HCEC 1CT (cell line): ENCODE results near the gene FRMD5.
"Not testable (repeated sequence)": the region's sequence is repeated elsewhere in the genome, so short reads cannot be mapped to it uniquely, and the experiment has no call there.

Experiments used
- DNase-seq: peaks from one replicate; pipeline ENCODE4 v3.0.0-alpha.2; 2017

Gene FRMD5

DNA sequence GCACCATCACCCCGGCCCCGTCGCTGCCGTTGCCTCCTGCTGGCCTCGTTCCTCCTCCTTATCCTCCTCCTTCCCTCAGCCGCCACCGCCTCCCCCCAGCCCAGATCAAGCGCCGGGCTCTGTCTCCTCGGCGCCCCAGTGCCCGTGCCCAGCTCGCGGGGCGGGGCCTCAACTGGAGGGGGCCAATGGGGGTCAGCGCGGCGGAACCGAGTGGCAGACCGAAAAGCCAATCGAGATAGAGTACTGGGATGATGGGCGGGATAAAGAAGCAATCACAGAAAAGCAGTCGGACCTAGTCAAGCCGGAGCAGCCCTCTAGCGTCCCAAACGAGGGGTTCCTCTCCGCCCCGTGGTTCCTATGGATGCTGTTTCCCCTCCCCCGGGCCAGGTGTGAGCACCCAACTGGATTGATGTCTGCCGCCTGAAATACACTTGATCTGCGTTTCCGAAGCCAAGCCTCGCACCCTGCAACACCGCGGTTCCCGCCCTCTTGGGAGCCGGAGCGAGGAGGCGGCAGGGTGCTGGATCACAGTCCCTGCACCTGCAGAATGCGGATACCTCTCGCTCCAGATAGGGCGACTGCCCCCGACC, at the start of gene FRMD5:
TSS of gene FRMD5 (minus strand) at position 121 of the 590 bp plus-strand sequence.
- peak; percentile 92 for DNase-seq

DNA sequence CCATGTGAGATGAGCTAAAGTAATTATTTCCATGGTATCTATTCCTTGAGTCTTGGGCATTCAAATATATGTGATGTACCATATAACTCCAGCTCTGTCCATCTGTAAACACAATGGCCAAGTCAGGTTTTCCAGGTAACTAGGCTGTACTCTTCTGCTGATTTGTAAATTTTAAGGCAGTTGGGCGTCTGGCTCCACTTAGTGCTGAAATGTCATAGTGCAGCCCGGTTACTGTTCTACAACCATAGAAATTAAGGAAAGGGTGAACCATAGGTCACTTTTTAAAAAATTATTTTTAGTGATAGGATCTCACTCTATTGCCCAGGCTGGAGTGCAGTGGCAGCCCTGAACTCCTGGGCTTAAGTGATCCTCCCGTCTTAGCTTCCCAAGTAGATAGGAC, 48.8 kb upstream of the FRMD5 start:
- DNase-seq = peak; percentile 13

GRCh38 chr15:44243141-44243540, 48.1 kb upstream of the FRMD5 start:
- DNase-seq = no peak

- no peak for DNase-seq
Observed at GRCh38 chr15:44231842-44232241, 36.8 kb upstream of the FRMD5 start.

DNA sequence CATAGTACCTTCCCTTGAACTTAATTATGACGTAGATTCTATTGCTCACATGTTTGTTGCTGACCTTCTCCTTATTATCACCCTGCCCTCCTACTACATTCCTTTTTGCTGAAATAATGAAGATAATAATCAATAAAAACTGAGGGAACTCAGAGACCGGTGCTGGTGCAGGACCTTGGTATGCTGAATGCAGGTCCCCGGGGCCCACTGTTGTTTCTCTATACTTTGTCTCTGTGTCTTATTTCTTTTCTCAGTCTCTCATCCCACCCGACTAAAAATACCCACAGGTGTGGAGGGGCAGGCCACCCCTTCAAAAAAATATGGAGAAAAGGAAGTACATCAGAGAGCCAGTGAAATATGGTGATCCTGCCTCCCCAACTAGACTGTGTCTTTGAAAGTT, 34.2 kb upstream of the FRMD5 start:
- DNase-seq = not testable (repeated sequence)

DNA sequence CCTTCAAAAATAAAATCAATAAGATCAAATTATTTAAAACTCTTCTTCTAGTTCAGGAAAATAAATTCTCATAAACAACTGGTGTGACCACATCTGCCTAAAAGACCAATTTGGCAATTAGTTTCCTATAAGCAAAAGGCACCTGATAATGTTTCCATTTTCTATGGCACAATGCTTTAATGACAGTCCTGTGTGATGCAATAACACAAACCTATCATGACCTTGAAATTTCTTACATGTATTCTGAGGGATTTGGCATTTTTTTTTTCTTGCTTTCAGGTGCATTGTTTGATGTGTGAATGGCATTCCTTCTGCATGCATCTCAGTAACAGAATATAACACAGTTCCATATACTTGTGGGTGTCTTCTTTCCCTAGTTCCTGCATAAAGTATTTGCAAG, 32.5 kb upstream of the FRMD5 start:
- DNase-seq = no peak

DNA sequence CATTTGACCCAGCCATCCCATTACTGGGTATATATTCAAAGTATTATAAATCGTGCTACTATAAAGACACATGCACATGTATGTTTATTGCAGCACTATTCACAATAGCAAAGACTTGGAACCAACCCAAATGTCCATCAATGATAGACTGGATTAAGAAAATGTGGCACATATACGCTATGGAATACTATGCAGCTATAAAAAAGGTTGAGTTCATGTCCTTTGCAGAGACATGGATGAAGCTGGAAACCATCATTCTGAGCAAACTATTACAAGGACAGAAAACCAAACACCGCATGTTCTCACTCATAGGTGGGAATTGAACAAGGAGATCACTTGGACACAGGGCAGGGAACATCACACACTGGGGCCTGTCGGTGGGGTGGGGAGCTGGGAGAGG, 31.9 kb upstream of the FRMD5 start:
- not testable (repeated sequence) for DNase-seq

GRCh38 chr15:44222478-44222877, 27.4 kb upstream of the FRMD5 start:
- no peak for DNase-seq

GRCh38 chr15:44219073-44219472, 24.0 kb upstream of the FRMD5 start:
- DNase-seq = no peak

- no peak for DNase-seq
Observed at GRCh38 chr15:44216958-44217357, 21.9 kb upstream of the FRMD5 start.

GRCh38 chr15:44215594-44215993, 20.5 kb upstream of the FRMD5 start:
- DNase-seq = peak; percentile 86

DNA sequence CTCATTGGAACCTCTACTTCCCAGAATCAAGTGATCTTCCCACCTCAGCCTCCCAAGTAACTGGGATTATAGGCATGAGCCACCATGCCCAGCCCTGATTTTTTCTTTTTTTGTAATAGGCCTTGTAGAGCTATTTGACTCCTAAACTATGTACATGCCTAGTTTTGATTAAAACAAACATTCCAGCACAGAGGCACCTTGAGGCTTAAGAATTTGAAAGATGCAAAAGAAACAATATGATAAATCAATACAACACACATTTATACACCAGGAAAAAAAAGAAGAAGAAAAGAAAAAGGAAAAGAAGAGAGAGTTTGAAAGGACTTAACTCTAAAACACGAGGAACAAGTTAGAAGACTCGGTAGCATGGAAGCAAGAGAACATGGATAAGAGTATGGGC, 13.9 kb upstream of the FRMD5 start:
- DNase-seq = no peak

- DNase-seq = peak; percentile 84
Observed at GRCh38 chr15:44207643-44208042, 12.6 kb upstream of the FRMD5 start.

GRCh38 chr15:44199393-44199792, 4.3 kb upstream of the FRMD5 start:
- no peak for DNase-seq

DNA sequence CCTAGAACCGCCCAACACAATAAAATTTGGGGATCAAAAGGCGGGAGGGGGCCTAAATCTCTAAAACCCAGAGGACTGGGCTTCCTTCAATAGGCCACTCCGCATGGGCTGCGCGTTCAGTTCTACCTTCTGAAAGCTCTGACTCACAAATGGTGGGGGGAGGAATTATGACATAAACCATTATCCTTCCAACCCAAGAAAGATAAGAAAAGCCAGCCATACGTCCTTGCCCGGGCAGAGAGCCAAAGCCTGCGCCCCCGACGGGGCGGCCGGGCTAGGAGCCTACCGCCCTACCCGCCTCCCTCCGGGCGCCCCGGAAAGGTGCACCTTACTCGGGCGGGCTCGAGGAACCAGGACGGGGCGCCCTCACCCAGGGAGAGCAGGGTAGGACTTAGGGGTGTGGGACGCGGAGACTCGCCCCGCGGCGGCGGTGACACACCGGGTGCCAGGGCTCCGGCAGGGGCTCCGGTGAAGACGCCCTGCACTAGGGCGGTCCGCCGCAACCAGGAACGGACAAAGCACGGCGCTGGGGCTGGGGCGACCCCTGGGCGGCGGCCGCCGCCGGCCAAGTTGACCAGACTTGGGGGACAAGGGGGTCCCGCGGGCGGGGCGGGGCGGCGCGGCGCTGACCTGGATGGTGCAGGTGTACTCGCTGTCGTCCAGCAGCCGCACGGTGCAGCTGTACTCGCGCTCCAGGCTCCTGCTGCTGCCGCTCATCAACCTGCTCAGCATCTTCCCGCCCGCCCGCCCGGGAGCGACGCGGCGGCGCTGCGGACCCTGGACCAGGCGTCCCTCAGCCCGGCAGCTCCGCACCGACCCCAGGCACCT, 534 bp downstream of the FRMD5 start:
- DNase-seq = peak; percentile 18

- peak; percentile 32 for DNase-seq
Observed at GRCh38 chr15:44193651-44194322, 1.3 kb downstream of the FRMD5 start.

DNA sequence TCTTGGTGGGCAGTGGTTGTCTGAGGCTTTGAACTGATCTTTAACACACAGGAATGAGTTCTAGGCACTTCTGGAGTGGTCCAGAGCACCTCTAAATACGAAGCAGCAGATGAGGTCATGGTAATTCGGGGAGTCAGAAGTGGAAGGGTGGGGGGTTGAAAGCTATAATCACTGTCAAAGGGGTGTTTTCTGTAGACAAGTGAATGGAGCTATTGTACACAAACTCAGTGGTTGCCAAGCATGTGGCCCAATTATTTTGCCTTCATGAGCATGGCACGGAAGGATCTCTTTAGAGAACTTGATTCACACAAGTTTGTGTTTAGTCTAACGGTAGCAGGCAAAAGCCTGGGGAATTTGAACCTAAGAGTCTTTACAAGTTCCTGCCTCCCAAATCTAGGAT, 6.3 kb downstream of the FRMD5 start:
- DNase-seq = no peak

DNA sequence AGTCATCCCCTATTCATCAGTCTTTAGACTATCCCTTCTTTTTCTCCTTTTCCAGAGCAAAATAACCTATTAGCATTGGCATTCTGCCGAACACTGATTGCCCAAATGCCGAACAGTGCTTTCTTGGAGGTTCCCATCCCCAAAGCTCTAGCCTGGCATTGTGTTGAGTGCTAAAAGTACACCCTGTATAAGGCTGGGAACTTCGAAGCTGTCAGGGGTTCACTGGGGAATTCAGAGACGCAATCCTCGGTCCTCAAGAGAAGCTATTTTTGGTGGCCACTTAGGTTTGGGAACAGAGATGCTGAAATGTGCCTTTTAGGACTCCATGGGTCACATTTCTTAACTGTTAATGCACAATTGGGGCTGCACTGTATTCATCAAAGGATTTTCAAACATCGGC, 8.4 kb downstream of the FRMD5 start:
- DNase-seq = no peak

GRCh38 chr15:44183363-44183762, 11.7 kb downstream of the FRMD5 start:
- DNase-seq = peak; percentile 21

GRCh38 chr15:44181410-44181809, 13.7 kb downstream of the FRMD5 start:
- no peak for DNase-seq

DNA sequence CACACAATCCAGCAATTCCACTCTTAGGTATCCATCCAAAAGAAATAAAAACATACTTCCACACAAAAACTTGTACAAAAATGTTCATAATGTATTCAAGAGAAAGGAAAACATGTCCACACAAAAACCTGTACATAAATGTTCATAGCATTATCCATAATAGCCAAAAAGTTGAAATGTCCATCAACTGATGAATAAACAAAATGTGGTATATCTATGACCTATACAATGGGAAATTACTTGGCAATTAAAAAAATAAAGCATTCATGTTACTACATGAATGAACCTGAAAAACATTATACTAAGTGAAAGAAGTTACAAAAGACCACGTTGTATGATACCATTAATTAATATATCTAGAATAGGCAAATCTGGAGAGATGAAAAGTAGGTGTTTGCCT, 17.9 kb downstream of the FRMD5 start:
- DNase-seq = no peak

DNA sequence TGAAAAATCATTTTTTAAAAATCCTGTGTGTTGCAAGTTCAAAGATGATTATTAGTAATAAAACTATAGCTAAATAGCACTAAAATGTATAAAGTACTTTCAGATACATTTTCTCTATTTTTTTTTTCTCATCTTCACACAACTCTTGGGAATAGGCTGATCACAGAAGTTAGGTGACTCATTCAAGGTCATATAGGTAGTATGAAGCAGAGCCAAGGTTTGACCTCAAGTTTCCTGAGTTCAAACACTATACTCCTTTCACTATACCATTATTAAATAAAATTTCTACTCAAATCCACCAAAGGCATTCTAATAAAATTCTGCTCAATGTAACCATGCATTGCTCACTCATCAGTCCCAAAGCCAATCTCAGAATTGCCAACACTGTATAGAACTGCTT, 21.3 kb downstream of the FRMD5 start:
- no peak for DNase-seq

DNA sequence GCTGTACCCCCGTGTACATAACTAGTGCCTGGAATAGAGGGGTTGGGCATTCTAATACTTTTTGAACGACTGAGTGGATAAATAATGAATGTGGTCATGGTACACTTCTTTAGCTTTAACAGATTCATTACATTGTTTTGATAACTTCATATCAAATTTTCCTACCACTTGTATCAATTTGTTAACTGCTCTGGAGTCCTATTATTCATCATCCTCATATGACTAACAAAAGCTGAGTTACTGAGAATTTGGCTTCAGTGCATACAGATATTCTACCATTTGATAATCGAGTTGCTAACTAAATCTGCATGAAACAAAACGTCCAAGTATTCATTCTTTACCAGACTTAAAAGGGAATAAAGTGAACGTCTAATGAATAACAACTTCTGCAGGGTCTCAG, 31.7 kb downstream of the FRMD5 start:
- DNase-seq = peak; percentile 46

DNA sequence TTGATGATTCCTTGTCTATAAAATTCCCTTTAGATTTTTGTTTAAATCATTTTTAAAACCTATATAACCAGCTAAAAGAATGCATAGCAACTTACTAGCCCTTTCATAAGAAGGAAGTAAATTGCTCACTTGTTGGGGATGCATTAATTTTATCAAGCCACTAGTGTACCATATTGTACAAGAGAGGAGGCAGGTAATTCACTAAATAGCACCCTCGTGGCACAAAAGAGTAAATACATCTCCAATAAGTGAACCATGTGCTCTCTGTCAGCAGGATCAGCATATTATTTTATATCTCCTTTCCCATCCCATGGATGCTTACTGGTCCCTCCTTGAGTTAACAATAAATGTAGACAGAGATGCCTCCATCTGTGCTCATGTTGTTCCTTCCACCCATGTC, 34.3 kb downstream of the FRMD5 start:
- DNase-seq = no peak
